HEK293 (cell line): Measurements from ENCODE around the gene ZNF322.

Experiments
- BCL11B ChIP-seq: fragments of 450-650 bp; formaldehyde crosslinking; IDR thresholded peaks from 2 replicates; pipeline ENCODE4 v1.5.1; 2016; ENCODE audit warnings: low read depth, missing biosample characterization, missing genetic modification characterization
- FEZF1 ChIP-seq: fragments of 450-650 bp; formaldehyde crosslinking; IDR thresholded peaks from 2 replicates; pipeline ENCODE4 v1.5.1; 2016; ENCODE audit warnings: missing biosample characterization, missing genetic modification characterization
- GLIS2 ChIP-seq: fragments of 450-650 bp; formaldehyde crosslinking; IDR thresholded peaks from 2 replicates; pipeline ENCODE4 v1.5.1; 2016; ENCODE audit warnings: missing biosample characterization, missing genetic modification characterization
- HOXA7 ChIP-seq: sonication (generic); formaldehyde crosslinking; IDR thresholded peaks from 2 replicates; pipeline ENCODE4 v1.8.1; 2022; ENCODE audit warnings: missing genetic modification reagents, borderline replicate concordance
- IKZF3 ChIP-seq: fragments of 450-650 bp; IDR thresholded peaks from 2 replicates; pipeline ENCODE4 v1.5.0; 2018; ENCODE audit warnings: missing biosample characterization, mild to moderate bottlenecking, missing genetic modification characterization, moderate library complexity
- KLF10 ChIP-seq: fragments of 450-650 bp; IDR thresholded peaks from 2 replicates; pipeline ENCODE4 v1.5.1; 2018; ENCODE audit warnings: missing biosample characterization, mild to moderate bottlenecking, missing genetic modification characterization
- KLF8 ChIP-seq: fragments of 450-650 bp; formaldehyde crosslinking; IDR thresholded peaks from 2 replicates; pipeline ENCODE4 v1.5.1; 2016; ENCODE audit warnings: missing biosample characterization, missing genetic modification characterization
- MEIS1 ChIP-seq: sonication (generic); formaldehyde crosslinking; IDR thresholded peaks from 2 replicates; pipeline ENCODE4 v1.8.1; 2022; ENCODE audit warnings: missing genetic modification reagents, mild to moderate bottlenecking, borderline replicate concordance
- MYNN ChIP-seq: fragments of 450-650 bp; formaldehyde crosslinking; IDR thresholded peaks from 2 replicates; pipeline ENCODE4 v1.5.1; 2016; ENCODE audit warnings: missing biosample characterization, missing genetic modification characterization, borderline replicate concordance
- MZF1 ChIP-seq: fragments of 450-650 bp; formaldehyde crosslinking; IDR thresholded peaks from 2 replicates; pipeline ENCODE4 v1.5.1; 2017; ENCODE audit warnings: missing biosample characterization, missing genetic modification characterization, borderline replicate concordance
- SALL2 ChIP-seq: fragments of 450-650 bp; formaldehyde crosslinking; IDR thresholded peaks from 2 replicates; pipeline ENCODE4 v1.5.0; 2017; ENCODE audit warnings: missing biosample characterization, mild to moderate bottlenecking, missing genetic modification characterization, borderline replicate concordance
- SETDB1 ChIP-seq: IDR thresholded peaks from one replicate; pipeline ENCODE4 v1.6.1; 2017; ENCODE audit warnings: mild to moderate bottlenecking, low read length, moderate library complexity, mixed read lengths; ENCODE audit not compliant: insufficient read length
- YY1 ChIP-seq: fragments of 450-650 bp; formaldehyde crosslinking; IDR thresholded peaks from 2 replicates; pipeline ENCODE4 v1.5.1; 2018; ENCODE audit warnings: missing biosample characterization, missing genetic modification characterization
- ZBTB48 ChIP-seq: fragments of 450-650 bp; formaldehyde crosslinking; IDR thresholded peaks from 2 replicates; pipeline ENCODE4 v1.5.1; 2016; ENCODE audit warnings: missing biosample characterization, missing genetic modification characterization
- ZBTB7A ChIP-seq: fragments of 450-650 bp; formaldehyde crosslinking; IDR thresholded peaks from 2 replicates; pipeline ENCODE4 v1.5.1; 2016; ENCODE audit warnings: low read depth, missing biosample characterization, missing genetic modification characterization
- ZEB2 ChIP-seq: fragments of 450-650 bp; formaldehyde crosslinking; IDR thresholded peaks from 2 replicates; pipeline ENCODE4 v1.5.1; 2016; ENCODE audit warnings: missing biosample characterization, missing genetic modification characterization
- ZFP3 ChIP-seq: fragments of 450-650 bp; formaldehyde crosslinking; IDR thresholded peaks from 2 replicates; pipeline ENCODE4 v1.5.1; 2016; ENCODE audit warnings: low read depth, missing biosample characterization, missing genetic modification characterization
- ZNF10 ChIP-seq: fragments of 450-650 bp; formaldehyde crosslinking; IDR thresholded peaks from 2 replicates; pipeline ENCODE4 v1.5.1; 2017; ENCODE audit warnings: missing biosample characterization, missing genetic modification characterization
- ZNF132 ChIP-seq: fragments of 450-650 bp; formaldehyde crosslinking; IDR thresholded peaks from 2 replicates; pipeline ENCODE4 v1.5.1; 2017; ENCODE audit warnings: missing biosample characterization, missing genetic modification characterization, borderline replicate concordance
- ZNF133 ChIP-seq: fragments of 450-650 bp; formaldehyde crosslinking; IDR thresholded peaks from 2 replicates; pipeline ENCODE4 v1.5.1; 2016; ENCODE audit warnings: missing biosample characterization, missing genetic modification characterization
- ZNF146 ChIP-seq: fragments of 450-650 bp; formaldehyde crosslinking; IDR thresholded peaks from 2 replicates; pipeline ENCODE4 v1.5.1; 2016; ENCODE audit warnings: missing biosample characterization, missing genetic modification characterization
- ZNF184 ChIP-seq: fragments of 450-650 bp; IDR thresholded peaks from 2 replicates; pipeline ENCODE4 v1.5.1; 2018; ENCODE audit warnings: missing biosample characterization, mild to moderate bottlenecking, missing genetic modification characterization
- ZNF214 ChIP-seq: fragments of 450-650 bp; formaldehyde crosslinking; IDR thresholded peaks from 2 replicates; pipeline ENCODE4 v1.5.1; 2017; ENCODE audit warnings: missing biosample characterization, mild to moderate bottlenecking, missing genetic modification characterization, borderline replicate concordance
- ZNF341 ChIP-seq: fragments of 450-650 bp; formaldehyde crosslinking; IDR thresholded peaks from 2 replicates; pipeline ENCODE4; 2016; ENCODE audit warnings: low read depth, missing biosample characterization, missing genetic modification characterization
- ZNF426 ChIP-seq: fragments of 450-650 bp; formaldehyde crosslinking; IDR thresholded peaks from 2 replicates; pipeline ENCODE4 v1.5.1; 2017; ENCODE audit warnings: missing biosample characterization, missing genetic modification characterization, mild to moderate bottlenecking, inconsistent platforms, moderate library complexity
- ZNF48 ChIP-seq: fragments of 450-650 bp; formaldehyde crosslinking; IDR thresholded peaks from 2 replicates; pipeline ENCODE4 v1.5.1; 2016; ENCODE audit warnings: missing biosample characterization, missing genetic modification characterization
- ZNF518A ChIP-seq: fragments of 450-650 bp; formaldehyde crosslinking; conservative IDR thresholded peaks from 2 replicates; pipeline ENCODE4 v1.5.1; 2016; ENCODE audit warnings: low read depth, missing biosample characterization, missing genetic modification characterization
- ZNF544 ChIP-seq: fragments of 450-650 bp; formaldehyde crosslinking; IDR thresholded peaks from 2 replicates; pipeline ENCODE4 v1.5.0; 2017; ENCODE audit warnings: missing biosample characterization, missing genetic modification characterization
- ZNF549 ChIP-seq: fragments of 450-650 bp; IDR thresholded peaks from 2 replicates; pipeline ENCODE4 v1.5.1; 2018; ENCODE audit warnings: missing biosample characterization, missing genetic modification characterization, mild to moderate bottlenecking, inconsistent platforms, moderate library complexity
- ZNF571 ChIP-seq: fragments of 450-650 bp; formaldehyde crosslinking; IDR thresholded peaks from 2 replicates; pipeline ENCODE4 v1.5.0; 2017; ENCODE audit warnings: missing biosample characterization, missing genetic modification characterization
- ZNF596 ChIP-seq: fragments of 450-650 bp; IDR thresholded peaks from 2 replicates; pipeline ENCODE4 v1.5.0; 2018; ENCODE audit warnings: missing biosample characterization, mild to moderate bottlenecking, missing genetic modification characterization, moderate library complexity
- ZNF654 ChIP-seq: fragments of 450-650 bp; formaldehyde crosslinking; IDR thresholded peaks from 2 replicates; pipeline ENCODE4 v1.5.1; 2016; ENCODE audit warnings: low read depth, missing biosample characterization, missing genetic modification characterization
- ZNF664 ChIP-seq: fragments of 450-650 bp; formaldehyde crosslinking; IDR thresholded peaks from 2 replicates; pipeline ENCODE4 v1.5.1; 2016; ENCODE audit warnings: missing biosample characterization, missing genetic modification characterization
- ZNF707 ChIP-seq: fragments of 450-650 bp; formaldehyde crosslinking; IDR thresholded peaks from 2 replicates; pipeline ENCODE4 v1.5.1; 2016; ENCODE audit warnings: missing biosample characterization, missing genetic modification characterization
- ZSCAN30 ChIP-seq: fragments of 450-650 bp; IDR thresholded peaks from 2 replicates; pipeline ENCODE4 v1.5.1; 2018; ENCODE audit warnings: missing biosample characterization, mild to moderate bottlenecking, missing genetic modification characterization, moderate library complexity
- ZSCAN5A ChIP-seq: fragments of 450-650 bp; formaldehyde crosslinking; IDR thresholded peaks from 2 replicates; pipeline ENCODE4 v1.5.1; 2016; ENCODE audit warnings: missing biosample characterization, missing genetic modification characterization
- ZXDB ChIP-seq: fragments of 450-650 bp; formaldehyde crosslinking; IDR thresholded peaks from 2 replicates; pipeline ENCODE4 v1.5.1; 2016; ENCODE audit warnings: missing biosample characterization, missing genetic modification characterization

The ZNF322 gene

GRCh38 chr6:26595669-26596269 is 63.8 kb downstream of the ZNF322 start (continued):
- TF ChIP-seq ZEB2 (tag by site-specific recombination) = peak; percentile 72
- no peak for TF ChIP-seq HOXA7 (CRISPR knock-in tag)
- no peak for TF ChIP-seq ZNF596
- TF ChIP-seq ZFP3 (tag by site-specific recombination) = no peak
- peak; percentile 75 for TF ChIP-seq ZSCAN30 (tag by site-specific recombination)
- peak; percentile 70 for TF ChIP-seq KLF8 (tag by site-specific recombination)
- TF ChIP-seq ZNF549 (tag by site-specific recombination) = no peak
- TF ChIP-seq BCL11B = peak; percentile 39; the same call in 1 of the 2 replicates
- no peak for TF ChIP-seq KLF10 (tag by site-specific recombination)
- no peak for TF ChIP-seq SALL2
- TF ChIP-seq ZNF518A (tag by site-specific recombination) = 0 out of 2 replicates have a peak, but pooled peaks have one; percentile 4
- TF ChIP-seq YY1 (tag by site-specific recombination) = no peak
- no peak for TF ChIP-seq ZNF48 (tag by site-specific recombination)
- peak; percentile 86 for TF ChIP-seq ZBTB7A (tag by site-specific recombination)
- TF ChIP-seq ZNF132 (tag by site-specific recombination) = no peak
- TF ChIP-seq ZNF664 (tag by site-specific recombination) = no peak
- TF ChIP-seq FEZF1 = peak; percentile 39
- TF ChIP-seq ZBTB48 = peak; percentile 94
- peak; percentile 19; the same call in 1 of the 2 replicates for TF ChIP-seq MZF1 (tag by site-specific recombination)
- TF ChIP-seq SETDB1 = no peak
- TF ChIP-seq MEIS1 (CRISPR knock-in tag) = no peak; the same call in 1 of the 2 replicates
- TF ChIP-seq GLIS2 = peak; percentile 55
- TF ChIP-seq ZNF133 = no peak
- TF ChIP-seq IKZF3 (tag by site-specific recombination) = peak; percentile 89
- TF ChIP-seq ZNF654 = peak; percentile 54
- TF ChIP-seq ZNF426 (tag by site-specific recombination) = no peak
- no peak for TF ChIP-seq ZNF184 (tag by site-specific recombination)
- no peak for TF ChIP-seq ZNF571 (tag by site-specific recombination)
- peak; percentile 28; the same call in 1 of the 2 replicates for TF ChIP-seq ZXDB (tag by site-specific recombination)
- no peak for TF ChIP-seq ZSCAN5A (tag by site-specific recombination)
- no peak for TF ChIP-seq ZNF146
- TF ChIP-seq ZNF544 (tag by site-specific recombination) = no peak
- TF ChIP-seq ZNF214 = no peak
- TF ChIP-seq ZNF707 (tag by site-specific recombination) = no peak
- TF ChIP-seq MYNN (tag by site-specific recombination) = no peak
- TF ChIP-seq ZNF341 (tag by site-specific recombination) = peak; percentile 41; the same call in 1 of the 2 replicates
- no peak for TF ChIP-seq ZNF10 (tag by site-specific recombination)
